Measurements from ENCODE around the gene GRIN2A.

The GRIN2A gene

GRCh38 chr16:10171221-10171620 lies 11.0 kb downstream of the GRIN2A start:
- H3K4me3 Mint-ChIP-seq = no peak overlapping the region
- H3K36me3 Mint-ChIP-seq (ENCODE audit: low read depth) = peaks cover 10% of the 10 kb centered on the region
- peaks cover 3% of the 10 kb centered on the region for H3K9me3 Mint-ChIP-seq
- H3K4me1 Mint-ChIP-seq = no peaks in the 10 kb centered on the region
- no peak for DNase-seq
- TF ChIP-seq CTCF (IDR thresholded peaks at IDR 0.05) = no peak
- no peak overlapping the region for H3K27ac Mint-ChIP-seq
- H3K27me3 Mint-ChIP-seq (ENCODE audit: low read depth, poor library complexity) = peaks cover 4% of the 10 kb centered on the region

GRCh38 chr16:10169904-10170410 lies 12.3 kb downstream of the GRIN2A start:
- peaks cover 10% of the 10 kb centered on the region for H3K36me3 Mint-ChIP-seq (ENCODE audit: low read depth)
- TF ChIP-seq CTCF (IDR thresholded peaks at IDR 0.05) = no peak
- no peak for DNase-seq
- H3K4me3 Mint-ChIP-seq = no peak overlapping the region
- H3K9me3 Mint-ChIP-seq = peaks cover 3% of the 10 kb centered on the region
- no peaks in the 10 kb centered on the region for H3K4me1 Mint-ChIP-seq
- peaks cover 4% of the 10 kb centered on the region for H3K27me3 Mint-ChIP-seq (ENCODE audit: low read depth, poor library complexity)
- H3K27ac Mint-ChIP-seq = no peak overlapping the region

- Mint-ChIP-seq H3K4me3 (no peak overlapping the region), H3K36me3 (ENCODE audit: low read depth) (peaks cover 10% of the 10 kb centered on the region)
- DNase-seq = no peak
Observed at GRCh38 chr16:10169031-10169430, 13.2 kb downstream of the GRIN2A start.

GRCh38 chr16:10168258-10168657 lies 14.0 kb downstream of the GRIN2A start:
- peaks cover 8% of the 10 kb centered on the region for H3K27me3 Mint-ChIP-seq (ENCODE audit: low read depth, poor library complexity)
- no peaks in the 10 kb centered on the region for H3K4me1 Mint-ChIP-seq
- H3K36me3 Mint-ChIP-seq (ENCODE audit: low read depth) = peaks cover 7% of the 10 kb centered on the region
- H3K4me3 Mint-ChIP-seq = no peak overlapping the region
- H3K27ac Mint-ChIP-seq = no peak overlapping the region
- no peak for DNase-seq
- peaks cover 3% of the 10 kb centered on the region for H3K9me3 Mint-ChIP-seq
- no peak for TF ChIP-seq CTCF (IDR thresholded peaks at IDR 0.05)

More at GRCh38 chr16:10169031-10169430, 13.2 kb downstream of the GRIN2A start:
- TF ChIP-seq CTCF (IDR thresholded peaks at IDR 0.05) = no peak
- H3K4me1 Mint-ChIP-seq = no peaks in the 10 kb centered on the region
- peaks cover 5% of the 10 kb centered on the region for H3K27me3 Mint-ChIP-seq (ENCODE audit: low read depth, poor library complexity)
- H3K27ac Mint-ChIP-seq = no peak overlapping the region
- peaks cover 3% of the 10 kb centered on the region for H3K9me3 Mint-ChIP-seq

- peaks cover 12% of the 10 kb centered on the region for H3K27me3 Mint-ChIP-seq (ENCODE audit: low read depth, poor library complexity)
- no peak overlapping the region for H3K27ac Mint-ChIP-seq
- no peak for DNase-seq
- peaks cover 5% of the 10 kb centered on the region for H3K4me1 Mint-ChIP-seq
- peaks cover 5% of the 10 kb centered on the region for H3K36me3 Mint-ChIP-seq (ENCODE audit: low read depth)
- no peak overlapping the region for H3K4me3 Mint-ChIP-seq
- peaks cover 16% of the 10 kb centered on the region for H3K9me3 Mint-ChIP-seq
- TF ChIP-seq CTCF (IDR thresholded peaks at IDR 0.05) = no peak
Observed at GRCh38 chr16:10165643-10166042, 16.6 kb downstream of the GRIN2A start.

GRCh38 chr16:10162981-10163380 lies 19.2 kb downstream of the GRIN2A start:
- peak overlapping the region; percentile 42 for H3K27ac Mint-ChIP-seq
- no peak for TF ChIP-seq CTCF (IDR thresholded peaks at IDR 0.05)
- peaks cover 26% of the 10 kb centered on the region for H3K9me3 Mint-ChIP-seq
- peaks cover 18% of the 10 kb centered on the region for H3K27me3 Mint-ChIP-seq (ENCODE audit: low read depth, poor library complexity)
- no peak for DNase-seq
- peaks cover 4% of the 10 kb centered on the region for H3K36me3 Mint-ChIP-seq (ENCODE audit: low read depth)
- H3K4me3 Mint-ChIP-seq = no peak overlapping the region
- H3K4me1 Mint-ChIP-seq = peaks cover 7% of the 10 kb centered on the region

Data from nephron progenitor cell (in vitro differentiated cells).